Fibroblast of villous mesenchyme (primary cell): ENCODE measurements around the gene RFWD3. TPM values are rescaled to one million over a fixed set of nuclear protein-coding genes. Genes with fewer than 3 reads are reported as not detected.

Source experiments
- DNase-seq: peaks from one replicate; pipeline ENCODE4 v3.0.0-alpha.2; 2010; ENCODE audit warnings: low read depth
- H3K4me3 ChIP-seq: 2 replicates; pipeline ENCODE4 v1.5.1; 2011; ENCODE audit warnings: low read depth, mild to moderate bottlenecking, low read length
- CTCF ChIP-seq: IDR thresholded peaks from 2 replicates; pipeline ENCODE4 v1.5.1; 2012; ENCODE audit warnings: low read depth, mild to moderate bottlenecking, low read length; ENCODE audit not compliant: insufficient read depth
- total RNA-seq: library from RNA; depleted of rRNA; stranded (reverse); fragments of >200 nt; gene quantifications from 2 replicates; pipeline ENCODE4 v1.2.3, GENCODE V29; 2012

Gene RFWD3, protein sequence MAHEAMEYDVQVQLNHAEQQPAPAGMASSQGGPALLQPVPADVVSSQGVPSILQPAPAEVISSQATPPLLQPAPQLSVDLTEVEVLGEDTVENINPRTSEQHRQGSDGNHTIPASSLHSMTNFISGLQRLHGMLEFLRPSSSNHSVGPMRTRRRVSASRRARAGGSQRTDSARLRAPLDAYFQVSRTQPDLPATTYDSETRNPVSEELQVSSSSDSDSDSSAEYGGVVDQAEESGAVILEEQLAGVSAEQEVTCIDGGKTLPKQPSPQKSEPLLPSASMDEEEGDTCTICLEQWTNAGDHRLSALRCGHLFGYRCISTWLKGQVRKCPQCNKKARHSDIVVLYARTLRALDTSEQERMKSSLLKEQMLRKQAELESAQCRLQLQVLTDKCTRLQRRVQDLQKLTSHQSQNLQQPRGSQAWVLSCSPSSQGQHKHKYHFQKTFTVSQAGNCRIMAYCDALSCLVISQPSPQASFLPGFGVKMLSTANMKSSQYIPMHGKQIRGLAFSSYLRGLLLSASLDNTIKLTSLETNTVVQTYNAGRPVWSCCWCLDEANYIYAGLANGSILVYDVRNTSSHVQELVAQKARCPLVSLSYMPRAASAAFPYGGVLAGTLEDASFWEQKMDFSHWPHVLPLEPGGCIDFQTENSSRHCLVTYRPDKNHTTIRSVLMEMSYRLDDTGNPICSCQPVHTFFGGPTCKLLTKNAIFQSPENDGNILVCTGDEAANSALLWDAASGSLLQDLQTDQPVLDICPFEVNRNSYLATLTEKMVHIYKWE
- 20.3 and 30.7 TPM in 2 replicates for total RNA-seq

GRCh38 chr16:74666425-74667254 lies at the start of gene RFWD3:
Gene RFWD3, minus strand, starts transcription at chr16:74666877. Its CDS starts 5,428 bp downstream, at chr16:74661449.
- TF ChIP-seq CTCF: no peak
- DNase-seq: peak; percentile 99
- peak within 1 kb of the TSS; percentile 94 for H3K4me3 ChIP-seq

DNA sequence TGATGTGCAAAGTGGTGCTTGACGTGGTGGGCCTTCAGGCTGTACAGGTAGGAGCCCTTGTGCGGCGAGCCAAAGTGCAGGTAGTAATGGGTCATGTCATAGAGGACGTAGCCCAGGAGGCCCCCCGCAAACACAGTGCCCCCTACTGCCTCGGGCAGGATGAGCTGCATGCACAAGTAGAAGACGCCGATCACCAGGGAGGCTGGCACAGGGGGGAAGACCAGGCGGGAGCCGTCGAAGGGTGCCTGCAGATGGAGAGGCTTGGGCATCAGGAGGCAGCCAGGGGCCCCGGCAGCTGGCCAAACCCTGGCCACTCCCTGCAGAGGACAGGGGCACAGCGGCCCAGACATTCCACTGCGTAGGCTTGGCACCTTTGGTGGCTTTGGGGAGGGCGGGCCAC lies 49.7 kb upstream of the RFWD3 start:
- no peak for TF ChIP-seq CTCF
- no peak overlapping the region for H3K4me3 ChIP-seq
- DNase-seq: no peak

- TF ChIP-seq CTCF: no peak
- no peak overlapping the region for H3K4me3 ChIP-seq
- no peak for DNase-seq
Observed at GRCh38 chr16:74713876-74714275, 47.2 kb upstream of the RFWD3 start.

GRCh38 chr16:74713325-74713724 lies 46.6 kb upstream of the RFWD3 start:
- no peak for DNase-seq

GRCh38 chr16:74711938-74712337 lies 45.3 kb upstream of the RFWD3 start:
- H3K4me3 ChIP-seq: no peak overlapping the region
- DNase-seq: no peak

More at GRCh38 chr16:74713325-74713724, 46.6 kb upstream of the RFWD3 start:
- no peak for TF ChIP-seq CTCF
- H3K4me3 ChIP-seq: no peak overlapping the region

More at GRCh38 chr16:74711938-74712337, 45.3 kb upstream of the RFWD3 start:
- TF ChIP-seq CTCF: no peak
